Measurements from ENCODE around the gene ADGRB3.
"Not testable (repeated sequence)": the region's sequence is repeated elsewhere in the genome, so short reads cannot be mapped to it uniquely, and the experiment has no call there.

Gene ADGRB3

DNA sequence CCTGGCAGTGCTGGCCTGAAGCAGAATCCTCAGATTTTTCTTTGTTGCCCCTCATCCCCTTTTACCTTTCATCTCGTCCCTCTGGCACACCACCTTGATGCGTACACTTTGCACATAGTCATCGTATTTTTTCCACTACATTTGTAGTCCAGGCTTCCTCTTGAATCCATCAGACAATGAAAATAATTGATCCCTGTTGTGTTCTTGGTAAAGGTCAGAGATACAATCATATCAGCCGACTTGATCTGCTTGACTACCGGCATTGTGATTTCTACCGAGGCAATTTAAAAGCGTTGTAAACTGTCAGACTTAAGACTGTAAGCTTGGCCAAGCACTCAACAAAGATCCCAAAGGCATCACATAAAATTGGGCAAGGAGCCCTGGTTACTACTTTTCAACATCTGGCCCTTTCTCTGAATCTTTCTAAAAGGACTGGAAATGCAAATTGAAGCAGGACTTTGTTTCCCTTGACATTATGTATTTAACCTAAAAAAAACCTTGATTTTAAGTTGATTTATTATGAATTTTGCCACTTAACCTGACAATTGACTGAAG, 649.2 kb downstream of the ADGRB3 start:
- DNase-seq (ENCODE audit: low read depth, low spot score) = no peak
- H3K9ac ChIP-seq (ENCODE audit: insufficient read length) = no peak overlapping the region
- no peaks in the 10 kb centered on the region for H3K36me3 ChIP-seq (ENCODE audit: insufficient read depth, low read length)
- no peak overlapping the region for H3K27ac ChIP-seq
- no peak overlapping the region for H3K4me3 ChIP-seq
- H3K9me3 ChIP-seq (ENCODE audit: low read depth, low read length) = no peaks in the 10 kb centered on the region
- TF ChIP-seq EZH2 (IDR thresholded peaks at IDR 0.05) (no peak), FOXP2 (optimal IDR thresholded peaks at IDR 0.05; ENCODE audit: control extremely low read depth, extremely low read length, insufficient read depth) (no peak), POLR2AphosphoS5 (IDR thresholded peaks at IDR 0.05; ENCODE audit: borderline replicate concordance, low read depth, low read length) (no peak)

DNA sequence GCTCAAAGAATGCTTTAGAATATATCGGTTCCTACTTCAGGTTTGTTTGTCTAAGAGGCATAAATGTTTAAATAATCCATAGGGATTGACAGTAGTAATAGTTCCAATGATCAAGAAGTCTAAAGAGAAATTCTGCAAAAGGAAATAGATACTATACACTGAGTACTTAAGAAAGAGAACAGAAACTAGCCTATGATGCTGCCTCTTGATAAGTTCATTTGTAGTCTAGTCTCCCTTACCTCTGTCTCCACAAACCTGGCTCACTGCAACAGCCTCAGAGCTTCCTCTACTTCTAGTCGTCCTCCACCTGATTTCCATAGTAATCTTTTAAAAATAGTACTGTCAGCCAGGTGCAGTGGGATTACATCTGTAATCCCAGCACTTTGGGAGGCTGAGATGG, 650.0 kb downstream of the ADGRB3 start:
- DNase-seq (ENCODE audit: low read depth, low spot score) = no peak
- Histone ChIP-seq H3K9ac (ENCODE audit: insufficient read length) (no peak overlapping the region), H3K27ac (no peak overlapping the region), H3K36me3 (ENCODE audit: insufficient read depth, low read length) (no peaks in the 10 kb centered on the region), H3K9me3 (ENCODE audit: low read depth, low read length) (no peaks in the 10 kb centered on the region), H3K4me3 (no peak overlapping the region)
- TF ChIP-seq FOXP2 (optimal IDR thresholded peaks at IDR 0.05; ENCODE audit: control extremely low read depth, extremely low read length, insufficient read depth) (no peak), POLR2AphosphoS5 (IDR thresholded peaks at IDR 0.05; ENCODE audit: borderline replicate concordance, low read depth, low read length) (no peak), EZH2 (IDR thresholded peaks at IDR 0.05) (no peak)

DNA sequence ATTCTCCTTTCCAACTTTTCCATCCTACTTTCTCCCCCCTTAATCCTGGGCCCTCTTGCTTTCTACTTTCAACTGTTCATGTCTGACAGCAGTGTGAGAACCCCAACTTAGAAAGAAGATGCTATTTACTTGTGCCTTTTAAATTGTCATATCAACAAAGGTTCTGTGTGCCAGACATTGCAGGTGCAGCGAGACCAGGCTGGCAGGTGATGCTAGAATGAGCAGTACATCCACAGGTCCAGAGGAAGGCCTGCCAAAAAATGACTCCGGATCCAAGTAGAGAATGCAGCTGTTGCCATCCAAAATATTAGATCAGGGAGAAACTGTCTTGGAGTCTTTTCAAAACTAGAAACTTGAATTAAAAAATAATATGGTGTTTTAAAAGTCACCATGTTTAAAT, 651.2 kb downstream of the ADGRB3 start:
- Histone ChIP-seq H3K9ac (ENCODE audit: insufficient read length) (no peak overlapping the region), H3K9me3 (ENCODE audit: low read depth, low read length) (no peaks in the 10 kb centered on the region), H3K27ac (no peak overlapping the region), H3K4me3 (no peak overlapping the region), H3K36me3 (ENCODE audit: insufficient read depth, low read length) (no peaks in the 10 kb centered on the region)
- DNase-seq (ENCODE audit: low read depth, low spot score) = no peak
- no peak for TF ChIP-seq POLR2AphosphoS5 (IDR thresholded peaks at IDR 0.05; ENCODE audit: borderline replicate concordance, low read depth, low read length)
- no peak for TF ChIP-seq EZH2 (IDR thresholded peaks at IDR 0.05)
- TF ChIP-seq FOXP2 (optimal IDR thresholded peaks at IDR 0.05; ENCODE audit: control extremely low read depth, extremely low read length, insufficient read depth) = no peak

DNA sequence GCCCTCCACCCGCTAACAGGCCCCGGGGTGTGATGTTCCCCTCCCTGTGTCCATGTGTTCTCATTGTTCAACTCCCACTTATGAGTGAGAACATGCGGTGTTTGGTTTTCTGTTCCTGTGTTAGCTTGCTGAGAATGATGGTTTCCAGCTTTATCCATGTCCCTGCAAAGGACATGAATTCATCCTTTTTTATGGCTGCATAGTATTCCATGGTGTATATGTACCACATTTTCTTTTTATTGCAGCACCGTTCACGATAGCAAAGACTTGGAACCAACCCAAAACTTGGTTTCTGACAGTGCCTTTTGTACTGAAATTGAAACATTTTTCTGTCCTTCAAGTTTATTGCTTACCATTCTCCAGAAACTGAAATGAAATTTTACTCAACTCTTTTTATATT, 653.1 kb downstream of the ADGRB3 start:
- not testable (repeated sequence) for H3K9ac ChIP-seq (ENCODE audit: insufficient read length); H3K36me3 ChIP-seq (ENCODE audit: insufficient read depth, low read length); H3K27ac ChIP-seq; H3K9me3 ChIP-seq (ENCODE audit: low read depth, low read length); H3K4me3 ChIP-seq; DNase-seq (ENCODE audit: low read depth, low spot score)

DNA sequence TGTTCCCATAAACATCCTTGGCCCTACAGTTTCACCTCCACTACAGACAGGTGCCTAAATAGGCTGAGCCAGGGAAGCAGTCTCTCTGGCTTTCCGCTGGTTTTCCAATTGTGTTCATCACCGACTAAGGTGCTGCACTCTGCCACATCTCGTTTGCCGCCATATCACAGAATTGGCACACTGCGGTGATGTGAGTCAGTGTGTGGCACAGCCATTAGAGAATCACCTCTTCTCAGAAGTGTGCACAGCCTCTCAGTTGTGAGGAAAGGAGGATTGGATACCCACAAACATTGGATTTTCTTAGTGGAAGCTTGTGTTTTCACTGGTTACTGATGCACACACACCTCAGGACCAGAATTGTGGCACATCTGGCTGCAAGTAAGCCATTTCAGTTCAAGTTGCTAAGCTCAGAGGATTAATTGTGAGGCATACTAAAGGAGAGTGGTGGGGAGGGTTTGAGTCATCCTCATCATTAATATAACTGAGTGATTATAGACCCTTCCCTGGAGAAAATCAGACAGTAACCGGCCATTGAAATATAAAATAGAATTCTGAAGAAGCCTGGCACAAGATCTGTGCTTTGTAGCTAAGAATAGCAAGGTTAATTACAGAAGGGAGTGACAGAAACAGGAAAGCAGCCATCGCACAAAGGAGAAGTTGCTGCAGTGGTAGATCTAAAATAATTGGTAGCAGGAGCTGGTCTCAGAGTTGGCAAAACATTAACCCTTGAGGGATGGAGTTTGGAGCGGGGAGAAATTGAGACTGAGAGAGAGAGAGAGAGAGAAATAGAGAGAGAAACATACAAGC, 654.8 kb downstream of the ADGRB3 start:
- Histone ChIP-seq H3K4me3 (no peak overlapping the region), H3K9ac (ENCODE audit: insufficient read length) (no peak overlapping the region), H3K27ac (no peak overlapping the region), H3K36me3 (ENCODE audit: insufficient read depth, low read length) (no peaks in the 10 kb centered on the region), H3K9me3 (ENCODE audit: low read depth, low read length) (no peaks in the 10 kb centered on the region)
- TF ChIP-seq POLR2AphosphoS5 (IDR thresholded peaks at IDR 0.05; ENCODE audit: borderline replicate concordance, low read depth, low read length) (no peak), EZH2 (IDR thresholded peaks at IDR 0.05) (no peak), FOXP2 (optimal IDR thresholded peaks at IDR 0.05; ENCODE audit: control extremely low read depth, extremely low read length, insufficient read depth) (no peak)
- no peak for DNase-seq (ENCODE audit: low read depth, low spot score)

DNA sequence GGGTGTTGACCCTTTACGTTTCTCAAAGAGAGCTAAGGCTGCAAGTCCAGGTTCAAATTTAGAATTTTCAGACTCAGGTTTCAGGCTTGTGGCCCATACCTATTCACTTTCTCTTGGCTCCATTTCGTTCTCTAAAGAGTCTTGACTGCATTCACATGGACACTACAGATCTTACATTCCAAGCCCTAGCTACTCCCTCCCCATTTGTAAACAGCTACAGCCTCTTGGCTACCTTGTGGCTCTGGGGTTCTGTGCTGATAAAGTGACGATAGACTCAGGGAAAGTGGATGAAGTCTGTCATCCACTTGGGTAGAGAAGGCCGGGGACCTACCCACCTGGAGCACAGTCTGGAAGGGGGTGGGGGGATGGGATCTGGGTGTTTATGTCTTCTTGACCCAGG, 658.4 kb downstream of the ADGRB3 start:
- no peak overlapping the region for H3K27ac ChIP-seq
- H3K36me3 ChIP-seq (ENCODE audit: insufficient read depth, low read length) = no peaks in the 10 kb centered on the region
- no peak overlapping the region for H3K4me3 ChIP-seq
- no peak for TF ChIP-seq POLR2AphosphoS5 (IDR thresholded peaks at IDR 0.05; ENCODE audit: borderline replicate concordance, low read depth, low read length)
- TF ChIP-seq EZH2 (IDR thresholded peaks at IDR 0.05) = no peak
- no peak for TF ChIP-seq FOXP2 (optimal IDR thresholded peaks at IDR 0.05; ENCODE audit: control extremely low read depth, extremely low read length, insufficient read depth)
- no peak overlapping the region for H3K9ac ChIP-seq (ENCODE audit: insufficient read length)
- no peak for DNase-seq (ENCODE audit: low read depth, low spot score)
- H3K9me3 ChIP-seq (ENCODE audit: low read depth, low read length) = no peaks in the 10 kb centered on the region

DNA sequence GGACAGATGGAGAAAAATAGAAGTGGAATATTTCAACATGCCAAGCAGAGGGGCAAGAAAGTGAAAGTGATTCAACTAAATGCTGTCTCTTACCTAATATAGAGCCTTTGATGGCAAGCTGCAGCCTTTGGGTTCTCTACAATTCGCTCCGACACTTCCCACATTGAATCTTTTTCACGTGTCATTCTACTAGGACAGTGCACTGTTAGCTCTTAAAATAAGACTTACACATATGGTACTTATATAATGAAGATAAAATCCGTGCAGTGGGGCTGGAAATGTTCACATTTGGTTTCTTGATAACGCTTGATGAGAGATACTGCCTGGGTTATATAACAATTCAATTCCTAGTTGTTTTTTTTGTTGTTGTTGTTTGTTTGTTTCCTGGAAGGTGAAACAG, 659.3 kb downstream of the ADGRB3 start:
- Histone ChIP-seq H3K4me3 (no peak overlapping the region), H3K36me3 (ENCODE audit: insufficient read depth, low read length) (no peaks in the 10 kb centered on the region), H3K27ac (no peak overlapping the region), H3K9ac (ENCODE audit: insufficient read length) (no peak overlapping the region), H3K9me3 (ENCODE audit: low read depth, low read length) (no peaks in the 10 kb centered on the region)
- no peak for DNase-seq (ENCODE audit: low read depth, low spot score)
- no peak for TF ChIP-seq FOXP2 (optimal IDR thresholded peaks at IDR 0.05; ENCODE audit: control extremely low read depth, extremely low read length, insufficient read depth)
- no peak for TF ChIP-seq POLR2AphosphoS5 (IDR thresholded peaks at IDR 0.05; ENCODE audit: borderline replicate concordance, low read depth, low read length)
- TF ChIP-seq EZH2 (IDR thresholded peaks at IDR 0.05) = no peak

DNA sequence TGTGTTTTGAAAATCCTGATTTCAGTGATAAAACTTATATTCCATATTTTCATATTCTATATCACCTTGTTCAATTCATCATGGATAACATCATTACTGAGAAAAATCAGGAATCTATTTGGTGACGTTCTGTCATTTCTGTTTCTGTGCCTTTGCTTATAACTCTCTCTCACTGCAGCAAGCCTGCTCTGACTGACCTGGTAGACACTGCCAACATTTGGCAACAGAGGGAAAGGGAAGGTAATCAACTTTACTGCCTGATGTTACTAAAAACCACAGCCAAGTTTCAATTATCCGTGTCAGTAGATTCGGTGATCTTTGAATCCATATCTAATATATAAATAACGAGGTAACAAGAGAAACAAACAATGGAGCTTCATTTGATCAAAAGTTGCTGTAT, 659.8 kb downstream of the ADGRB3 start:
- DNase-seq (ENCODE audit: low read depth, low spot score) = no peak
- no peaks in the 10 kb centered on the region for H3K36me3 ChIP-seq (ENCODE audit: insufficient read depth, low read length)
- H3K27ac ChIP-seq = no peak overlapping the region
- H3K9ac ChIP-seq (ENCODE audit: insufficient read length) = no peak overlapping the region
- H3K4me3 ChIP-seq = no peak overlapping the region
- TF ChIP-seq EZH2 (IDR thresholded peaks at IDR 0.05) (no peak), FOXP2 (optimal IDR thresholded peaks at IDR 0.05; ENCODE audit: control extremely low read depth, extremely low read length, insufficient read depth) (no peak), POLR2AphosphoS5 (IDR thresholded peaks at IDR 0.05; ENCODE audit: borderline replicate concordance, low read depth, low read length) (no peak)
- no peaks in the 10 kb centered on the region for H3K9me3 ChIP-seq (ENCODE audit: low read depth, low read length)

DNA sequence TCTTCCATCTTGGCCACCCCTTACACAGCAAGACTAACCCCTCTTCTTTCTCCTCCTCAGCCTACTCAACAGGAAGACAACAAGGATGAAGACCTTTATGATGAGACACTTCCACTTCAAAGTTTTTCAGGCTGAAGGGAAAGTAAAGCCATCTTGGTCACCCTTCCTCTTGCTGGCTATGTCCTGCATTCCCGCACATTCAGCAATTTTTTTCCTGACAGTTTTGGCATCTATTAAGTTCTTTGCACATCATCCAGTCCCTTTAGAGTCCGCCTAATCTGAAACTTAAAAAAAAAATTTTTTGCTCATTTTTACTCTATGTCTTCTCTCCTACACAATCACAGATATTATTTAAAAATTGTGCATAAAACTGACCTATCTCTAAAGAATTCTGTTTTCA, 668.3 kb downstream of the ADGRB3 start:
- no peak for TF ChIP-seq POLR2AphosphoS5 (IDR thresholded peaks at IDR 0.05; ENCODE audit: borderline replicate concordance, low read depth, low read length)
- TF ChIP-seq EZH2 (IDR thresholded peaks at IDR 0.05) = no peak
- TF ChIP-seq FOXP2 (optimal IDR thresholded peaks at IDR 0.05; ENCODE audit: control extremely low read depth, extremely low read length, insufficient read depth) = no peak
- no peak for DNase-seq (ENCODE audit: low read depth, low spot score)
- Histone ChIP-seq H3K36me3 (ENCODE audit: insufficient read depth, low read length) (no peaks in the 10 kb centered on the region), H3K4me3 (no peak overlapping the region), H3K27ac (no peak overlapping the region), H3K9me3 (ENCODE audit: low read depth, low read length) (no peaks in the 10 kb centered on the region), H3K9ac (ENCODE audit: insufficient read length) (no peak overlapping the region)

Measured in SK-N-MC (cell line).